Measurements from ENCODE around the gene ADAMTSL1.

- TF ChIP-seq CTCF (IDR thresholded peaks at IDR 0.05) (no peak), ZFX (IDR thresholded peaks at IDR 0.05; ENCODE audit: borderline replicate concordance) (no peak)
These were observed 233.1 kb downstream of the ADAMTSL1 start for GRCh38 chr9:18707061-18707461.

Measured in 22Rv1 (cell line).